Measurements from ENCODE around the gene CTIF. TPM values are rescaled to one million over a fixed set of nuclear protein-coding genes. Genes with fewer than 3 reads are reported as not detected.

Gene CTIF
- total RNA-seq, 6 donors from 2014 or later = 32.1 to 62.4 (median 47.8) TPM

DNA sequence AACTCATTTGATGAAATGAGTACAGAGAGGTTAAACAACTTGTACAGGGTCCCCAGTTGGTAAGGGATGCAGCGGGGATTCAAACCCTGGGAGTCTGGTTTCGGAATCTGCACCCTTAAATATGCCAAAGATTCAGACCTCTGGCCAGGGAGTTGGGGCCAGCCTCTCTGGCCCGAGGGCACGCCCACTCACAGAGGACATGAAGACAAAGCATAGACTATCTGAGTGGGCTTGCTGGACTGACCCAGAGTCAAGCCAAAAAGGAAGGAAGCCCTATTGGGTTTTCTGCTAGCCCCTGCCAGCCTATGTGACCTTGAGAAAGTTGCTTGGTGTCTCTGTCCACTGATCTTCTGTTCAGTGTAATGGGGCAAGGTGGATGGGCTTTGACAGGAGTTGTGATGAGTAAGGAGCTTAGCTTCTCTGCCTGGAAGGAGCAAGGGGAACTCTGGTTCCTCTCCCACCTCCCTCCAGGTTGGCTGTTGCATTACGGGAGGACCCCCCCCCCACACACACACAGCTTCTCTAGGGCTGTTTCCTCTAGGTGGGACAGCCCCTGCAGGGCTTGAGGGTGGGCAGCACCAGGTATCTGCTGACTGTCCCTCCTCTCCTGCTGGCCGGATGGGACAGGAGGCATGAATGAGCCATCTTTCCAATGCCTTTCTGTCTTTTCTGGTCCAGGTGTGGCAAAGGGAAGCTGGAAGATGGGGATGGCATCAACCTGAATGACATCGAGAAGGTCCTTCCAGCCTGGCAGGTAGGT lies 131.3 kb downstream of the CTIF start:
- DNase-seq (no peak), ATAC-seq (ENCODE audit: low FRiP score in 2 of 2) (no peak)
- no peak for TF ChIP-seq POLR2AphosphoS5 (IDR thresholded peaks at IDR 0.05)
- TF ChIP-seq, protein P1, sequence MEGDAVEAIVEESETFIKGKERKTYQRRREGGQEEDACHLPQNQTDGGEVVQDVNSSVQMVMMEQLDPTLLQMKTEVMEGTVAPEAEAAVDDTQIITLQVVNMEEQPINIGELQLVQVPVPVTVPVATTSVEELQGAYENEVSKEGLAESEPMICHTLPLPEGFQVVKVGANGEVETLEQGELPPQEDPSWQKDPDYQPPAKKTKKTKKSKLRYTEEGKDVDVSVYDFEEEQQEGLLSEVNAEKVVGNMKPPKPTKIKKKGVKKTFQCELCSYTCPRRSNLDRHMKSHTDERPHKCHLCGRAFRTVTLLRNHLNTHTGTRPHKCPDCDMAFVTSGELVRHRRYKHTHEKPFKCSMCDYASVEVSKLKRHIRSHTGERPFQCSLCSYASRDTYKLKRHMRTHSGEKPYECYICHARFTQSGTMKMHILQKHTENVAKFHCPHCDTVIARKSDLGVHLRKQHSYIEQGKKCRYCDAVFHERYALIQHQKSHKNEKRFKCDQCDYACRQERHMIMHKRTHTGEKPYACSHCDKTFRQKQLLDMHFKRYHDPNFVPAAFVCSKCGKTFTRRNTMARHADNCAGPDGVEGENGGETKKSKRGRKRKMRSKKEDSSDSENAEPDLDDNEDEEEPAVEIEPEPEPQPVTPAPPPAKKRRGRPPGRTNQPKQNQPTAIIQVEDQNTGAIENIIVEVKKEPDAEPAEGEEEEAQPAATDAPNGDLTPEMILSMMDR (IDR thresholded peaks at IDR 0.05) = no peak
- TF ChIP-seq EP300 (IDR thresholded peaks at IDR 0.05) = no peak
- TF ChIP-seq POLR2A (IDR thresholded peaks at IDR 0.05) = no peak
- H3K4me1 ChIP-seq = peaks cover 0 to 2% (median 0%) of the 10 kb centered on the region in 4 donors
- WGBS, 2 donors = 86 to 97% methylated on average over 6 to 7 of the region's 7 CpGs
- peaks cover 0 to 10% (median 4%) of the 10 kb centered on the region in 4 donors for H3K9me3 ChIP-seq
- H3K36me3 ChIP-seq = peaks cover 0 to 44% (median 17%) of the 10 kb centered on the region in 4 donors
- H3K27me3 ChIP-seq = no peaks in the 10 kb centered on the region
- H3K4me3 ChIP-seq = no peak overlapping the region
- no peak overlapping the region for H3K27ac ChIP-seq

DNA sequence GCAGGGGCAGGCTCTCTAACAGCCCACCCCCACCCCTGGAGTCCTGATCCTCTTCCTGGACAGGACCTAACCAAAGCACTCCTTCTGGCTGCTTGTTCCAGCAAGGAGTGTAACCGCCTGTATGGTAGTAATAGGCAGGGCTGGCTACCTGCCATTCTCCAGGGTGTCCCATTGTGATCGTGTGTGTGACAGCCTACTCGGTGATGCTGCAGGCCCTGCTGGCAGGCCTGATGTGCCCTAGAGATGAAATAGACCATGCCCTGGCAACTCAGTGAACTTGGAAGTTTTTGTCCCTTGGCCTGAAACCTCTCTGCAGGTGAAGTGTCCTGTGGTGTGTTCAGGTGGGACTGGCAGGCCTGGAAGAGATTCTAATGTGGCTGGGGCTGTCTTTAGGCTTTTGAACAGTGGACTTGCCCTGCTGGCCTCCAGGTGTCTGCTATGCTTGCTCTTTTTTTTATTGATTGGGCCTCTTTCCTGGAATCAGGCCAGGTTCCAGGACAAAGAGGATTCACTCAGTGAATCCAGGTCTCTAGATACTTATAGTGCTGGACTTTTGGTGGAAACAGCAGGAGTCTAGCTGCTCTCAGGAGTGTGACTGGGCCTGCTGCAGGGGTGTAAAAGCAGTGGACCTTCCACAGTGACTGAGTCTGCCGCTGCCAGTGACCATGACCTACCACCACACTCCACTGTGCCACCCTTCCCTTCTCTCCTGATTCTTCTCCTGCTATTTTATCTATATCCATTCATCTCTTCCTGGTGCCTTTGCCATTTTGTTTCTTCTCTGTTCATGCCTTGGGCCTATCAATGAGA lies 132.1 kb downstream of the CTIF start:
- peaks cover 6 to 10% (median 7%) of the 10 kb centered on the region in 4 donors for H3K4me1 ChIP-seq
- no peak overlapping the region for H3K4me3 ChIP-seq
- WGBS, 2 donors = 88 to 100% methylated on average over 1 to 4 of the region's 4 CpGs
- peaks cover 0 to 39% (median 17%) of the 10 kb centered on the region in 4 donors for H3K36me3 ChIP-seq
- H3K9me3 ChIP-seq = peaks cover 0 to 10% (median 4%) of the 10 kb centered on the region in 4 donors
- ATAC-seq (ENCODE audit: low FRiP score in 2 of 2) = no peak
- no peak for TF ChIP-seq POLR2AphosphoS5 (IDR thresholded peaks at IDR 0.05)
- TF ChIP-seq, protein P1 (IDR thresholded peaks at IDR 0.05) = no peak
- TF ChIP-seq POLR2A (IDR thresholded peaks at IDR 0.05) = no peak
- TF ChIP-seq EP300 (IDR thresholded peaks at IDR 0.05) = no peak
- H3K27ac ChIP-seq = no peak overlapping the region
- no peaks in the 10 kb centered on the region for H3K27me3 ChIP-seq
- DNase-seq = no peak

DNA sequence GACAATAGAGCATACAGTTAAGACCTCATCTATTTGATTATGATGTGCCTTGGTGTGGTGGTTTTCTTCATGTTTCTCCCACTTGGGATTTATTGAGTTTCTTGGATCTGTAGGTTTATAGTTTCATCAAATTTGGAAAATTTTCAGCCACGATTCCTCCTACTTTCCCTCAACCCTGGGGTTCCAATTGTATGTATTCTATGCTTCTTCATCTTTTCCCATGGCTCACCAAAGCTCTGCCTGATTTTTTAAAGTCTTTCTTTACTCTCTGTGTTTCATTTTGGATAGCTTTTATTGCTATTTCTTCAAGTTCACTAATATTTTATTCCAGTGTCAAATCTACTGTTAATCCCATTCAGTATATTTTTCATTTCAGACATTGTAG lies 132.7 kb downstream of the CTIF start:
- TF ChIP-seq POLR2AphosphoS5 (IDR thresholded peaks at IDR 0.05) = no peak
- TF ChIP-seq, protein P1 (IDR thresholded peaks at IDR 0.05) = no peak
- no peak for TF ChIP-seq POLR2A (IDR thresholded peaks at IDR 0.05)
- TF ChIP-seq EP300 (IDR thresholded peaks at IDR 0.05) = no peak
- no peak overlapping the region for H3K4me3 ChIP-seq
- WGBS, 2 donors = 81 to 100% methylated on average over 1 of the region's 1 CpG

DNA sequence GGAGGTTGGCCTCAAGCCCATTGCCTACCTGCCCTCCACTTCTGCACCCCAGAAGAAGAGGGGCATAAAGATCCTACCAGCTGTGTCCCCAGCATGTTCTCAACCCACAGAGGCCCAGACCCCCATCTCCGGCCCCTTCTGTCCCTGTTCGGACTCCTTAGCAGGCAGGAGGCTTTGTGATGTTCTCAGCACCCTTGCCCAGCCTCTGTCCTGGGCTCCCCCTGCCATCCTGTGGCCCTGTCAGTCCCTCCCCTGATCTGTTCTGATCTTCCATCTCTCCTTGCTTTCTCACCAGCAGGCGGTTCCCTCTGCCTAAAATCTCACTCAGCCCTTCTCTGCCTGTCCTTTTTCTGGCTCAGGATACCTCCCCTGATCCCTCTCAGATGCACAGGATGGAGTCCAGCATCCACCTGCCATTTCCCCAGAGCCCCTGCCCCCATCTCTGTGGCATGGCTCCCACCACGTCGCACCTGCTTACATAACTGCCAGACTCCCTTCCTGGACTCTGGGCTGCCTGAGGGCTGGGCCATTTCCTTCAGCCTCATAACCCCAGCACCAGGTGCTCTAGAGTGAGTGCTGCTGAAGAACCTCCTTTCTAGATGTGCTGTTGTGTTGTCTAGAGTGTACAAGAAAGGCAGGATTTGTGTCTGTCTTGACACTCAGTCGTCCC lies 134.0 kb downstream of the CTIF start:
- Histone ChIP-seq H3K9me3 (peaks cover 0 to 10% (median 4%) of the 10 kb centered on the region in 4 donors), H3K4me3 (no peak overlapping the region), H3K27ac (no peak overlapping the region), H3K27me3 (no peaks in the 10 kb centered on the region), H3K36me3 (peaks cover 0 to 24% (median 17%) of the 10 kb centered on the region in 4 donors), H3K4me1 (peaks cover 16 to 24% (median 21%) of the 10 kb centered on the region in 4 donors)
- ATAC-seq (ENCODE audit: low FRiP score in 2 of 2) = no peak
- 82 to 89% methylated on average over 6 of the region's 6 CpGs for WGBS, 2 donors
- no peak for DNase-seq
- TF ChIP-seq POLR2A (IDR thresholded peaks at IDR 0.05) (no peak), EP300 (IDR thresholded peaks at IDR 0.05) (no peak), POLR2AphosphoS5 (IDR thresholded peaks at IDR 0.05) (no peak)
- TF ChIP-seq, protein P1 (IDR thresholded peaks at IDR 0.05) = no peak

More for the DNA sequence above, 132.7 kb downstream of the CTIF start:
- DNase-seq (no peak), ATAC-seq (ENCODE audit: low FRiP score in 2 of 2) (no peak)
- Histone ChIP-seq H3K27me3 (no peaks in the 10 kb centered on the region), H3K27ac (no peak overlapping the region), H3K9me3 (peaks cover 0 to 10% (median 4%) of the 10 kb centered on the region in 4 donors), H3K36me3 (peaks cover 0 to 35% (median 17%) of the 10 kb centered on the region in 4 donors), H3K4me1 (peaks cover 11 to 14% (median 13%) of the 10 kb centered on the region in 4 donors)
